Spleen (tissue), 11 donors: ENCODE results near the gene CDYL2. TPM values are rescaled to one million over a fixed set of nuclear protein-coding genes. Genes with fewer than 3 reads are reported as not detected.

Source experiments
- DNase-seq: peaks from one replicate; pipeline ENCODE4 v3.0.0-alpha.2; 2020
- H3K27ac ChIP-seq, 8 donors: fragments of 200-600 bp; sonication (generic) in 7 of 8; 1 replicate in 4 of 8; 2 replicates in 4 of 8; pipeline versions ENCODE4 v1.5.0 to v1.8.0; 2016 to 2021; ENCODE audit warnings: inconsistent platforms in 4 of 8, mild to moderate bottlenecking in 4 of 8, moderate library complexity in 1 of 8
- H3K27me3 ChIP-seq, 7 donors: fragments of 200-600 bp; sonication (generic) in 6 of 7; replicated peaks in 1 of 7; 1 replicate in 4 of 7; 2 replicates in 3 of 7; pipeline versions ENCODE4 v1.5.0 to v1.8.0; 2016 to 2021; ENCODE audit warnings: inconsistent platforms in 3 of 7, mild to moderate bottlenecking in 1 of 7
- H3K36me3 ChIP-seq, 6 donors: fragments of 200-600 bp; sonication (generic) in 5 of 6; 1 replicate in 4 of 6; 2 replicates in 2 of 6; pipeline versions ENCODE4 v1.5.0 to v1.8.0; 2016 to 2021; ENCODE audit warnings: inconsistent platforms in 2 of 6
- H3K4me1 ChIP-seq, 6 donors: fragments of 200-600 bp; sonication (generic) in 5 of 6; 1 replicate in 3 of 6; 2 replicates in 3 of 6; pipeline versions ENCODE4 v1.5.0 to v1.8.0; 2016 to 2021; ENCODE audit warnings: inconsistent platforms in 3 of 6
- H3K4me3 ChIP-seq, 8 donors: fragments of 200-600 bp; sonication (generic) in 7 of 8; 1 replicate in 4 of 8; 2 replicates in 4 of 8; pipeline versions ENCODE4 v1.5.0 to v1.8.0; 2016 to 2021; ENCODE audit warnings: inconsistent platforms in 4 of 8, mild to moderate bottlenecking in 4 of 8, moderate library complexity in 2 of 8
- H3K9me3 ChIP-seq, 8 donors: fragments of 200-600 bp; sonication (generic) in 7 of 8; 1 replicate in 4 of 8; 2 replicates in 4 of 8; pipeline versions ENCODE4 v1.5.0 to v1.8.0; 2016 to 2021; ENCODE audit warnings: inconsistent platforms in 4 of 8
- CTCF ChIP-seq, 11 experiments: fragments of 200-600 bp in 7 of 11; fragments of 450-650 bp in 4 of 11; sonication (generic) in 4 of 11; IDR thresholded peaks in 8 of 11; conservative IDR thresholded peaks in 3 of 11; 1 replicate in 7 of 11; 2 replicates in 4 of 11; pipeline versions ENCODE4 v1.4.0 to v1.8.0; 2016 to 2021; ENCODE audit warnings: antibody characterized with exemption in 11 of 11, inconsistent platforms in 4 of 11, mild to moderate bottlenecking in 1 of 11
- POLR2A ChIP-seq, 3 donors: fragments of 450-650 bp; IDR thresholded peaks; one replicate each; pipeline ENCODE4 v1.5.1; 2017; ENCODE audit warnings: antibody characterized with exemption in 3 of 3, mild to moderate bottlenecking in 1 of 3
- POLR2AphosphoS5 ChIP-seq, 3 donors: sonication (generic); formaldehyde crosslinking; IDR thresholded peaks; one replicate each; pipeline ENCODE4 v1.5.1; 2017; ENCODE audit warnings: antibody characterized with exemption in 3 of 3
- WGBS, 5 donors: extraction: QIAGEN DNeasy Blood & Tissue Kit in 3 of 5; methylation state at CpG; one replicate each; pipeline versions ENCODE4 v1.1.5 to v1.1.7; 2013 to 2018; 5-methylcytosine and 5-hydroxymethylcytosine counted together
- intact Hi-C: fragments of 100-400 bp; cut with DNase I; formaldehyde crosslinking; loops from one replicate; pipeline ENCODE4 v1.15.0; 2023; ENCODE audit warnings: low total_unique reads
- polyA plus RNA-seq, 3 donors: library from polyadenylated mRNA; stranded (reverse); fragments of 200-250 nt; gene quantifications; one replicate each; pipeline ENCODE4 v1.2.1, GENCODE V29; 2013
- total RNA-seq, 7 donors: library from RNA; depleted of rRNA in 3 of 7; stranded (reverse); fragments of >200 nt in 3 of 7; fragmentation: NEBNext Ultra II Directional in 4 of 7; extraction: Animal tissue kit (Norgen Biotek cat#: 25700) in 4 of 7; gene quantifications; one replicate each; pipeline versions ENCODE4 v1.1.0 to v1.2.1, GENCODE V29; 2016 to 2021
- donor health status: healthy with polysubstance abuse.
- donor health status: DM: no; HTN: no; CAD: no; lungs with moderate emphysema.
- donor health status: DM: no; HTN: no; CAD: no.
- donor health status: Bipolar disorder and iron deficiency.
- donor health status: healthy.
- donor health status: DM: no; HTN: no; CAD: no.
- donor health status: DM: yes; HTN: yes; CAD: no.

Gene CDYL2
- total and polyA plus RNA-seq, 10 donors = 1.4 to 28.3 (median 12.5) TPM

DNA sequence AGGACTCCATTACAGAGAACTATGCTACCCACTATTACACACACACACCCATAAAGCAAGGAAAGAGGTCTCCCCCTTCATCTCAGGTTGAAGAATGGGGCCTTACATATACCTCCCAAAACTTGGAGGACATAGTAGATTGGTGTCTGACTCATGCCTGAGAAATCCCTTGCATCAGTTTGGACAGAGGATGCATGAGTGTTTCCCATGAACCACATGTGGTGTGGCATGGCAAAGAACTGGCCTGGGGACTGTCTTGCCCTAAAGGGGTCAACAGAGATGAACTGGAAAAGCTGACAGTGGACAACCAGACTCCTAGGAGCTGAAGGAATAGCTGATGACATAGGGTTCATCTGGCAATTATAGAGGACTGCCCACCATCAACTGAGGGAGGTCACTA, 209.6 kb downstream of the CDYL2 start:
- no peak for TF ChIP-seq POLR2A (IDR thresholded peaks at IDR 0.05)
- TF ChIP-seq CTCF (IDR thresholded peaks at IDR 0.05 in 8 of 11, conservative IDR thresholded peaks at IDR 0.05 in 3 of 11) = no peak
- no peak for TF ChIP-seq POLR2AphosphoS5 (IDR thresholded peaks at IDR 0.05)
- H3K4me3 ChIP-seq = no peak overlapping the region
- H3K27ac ChIP-seq = no peak overlapping the region
- H3K27me3 ChIP-seq = no peaks in the 10 kb centered on the region
- H3K4me1 ChIP-seq = peaks cover 0 to 19% (median 4%) of the 10 kb centered on the region in 6 donors
- peaks cover 0 to 7% (median 0%) of the 10 kb centered on the region in 8 donors for H3K9me3 ChIP-seq
- H3K36me3 ChIP-seq = peaks cover 0 to 7% (median 0%) of the 10 kb centered on the region in 6 donors
- intact Hi-C loops = no loop called here
- no peak for DNase-seq

GRCh38 chr16:80592273-80592672, 212.1 kb downstream of the CDYL2 start:
- H3K36me3 ChIP-seq = no peaks in the 10 kb centered on the region
- H3K9me3 ChIP-seq = peaks cover 0 to 7% (median 0%) of the 10 kb centered on the region in 8 donors
- H3K4me1 ChIP-seq = peaks cover 0 to 19% (median 4%) of the 10 kb centered on the region in 6 donors
- H3K4me3 ChIP-seq = no peak overlapping the region
- no peak overlapping the region for H3K27ac ChIP-seq
- intact Hi-C loops = no loop called here
- TF ChIP-seq POLR2AphosphoS5 (IDR thresholded peaks at IDR 0.05) = no peak
- TF ChIP-seq POLR2A (IDR thresholded peaks at IDR 0.05) = no peak
- no peak for TF ChIP-seq CTCF (IDR thresholded peaks at IDR 0.05 in 8 of 11, conservative IDR thresholded peaks at IDR 0.05 in 3 of 11)
- 83 to 98% (median 95%) methylated on average over 2 of the region's 2 CpGs for WGBS, 5 donors
- no peaks in the 10 kb centered on the region for H3K27me3 ChIP-seq
- DNase-seq = no peak

DNA sequence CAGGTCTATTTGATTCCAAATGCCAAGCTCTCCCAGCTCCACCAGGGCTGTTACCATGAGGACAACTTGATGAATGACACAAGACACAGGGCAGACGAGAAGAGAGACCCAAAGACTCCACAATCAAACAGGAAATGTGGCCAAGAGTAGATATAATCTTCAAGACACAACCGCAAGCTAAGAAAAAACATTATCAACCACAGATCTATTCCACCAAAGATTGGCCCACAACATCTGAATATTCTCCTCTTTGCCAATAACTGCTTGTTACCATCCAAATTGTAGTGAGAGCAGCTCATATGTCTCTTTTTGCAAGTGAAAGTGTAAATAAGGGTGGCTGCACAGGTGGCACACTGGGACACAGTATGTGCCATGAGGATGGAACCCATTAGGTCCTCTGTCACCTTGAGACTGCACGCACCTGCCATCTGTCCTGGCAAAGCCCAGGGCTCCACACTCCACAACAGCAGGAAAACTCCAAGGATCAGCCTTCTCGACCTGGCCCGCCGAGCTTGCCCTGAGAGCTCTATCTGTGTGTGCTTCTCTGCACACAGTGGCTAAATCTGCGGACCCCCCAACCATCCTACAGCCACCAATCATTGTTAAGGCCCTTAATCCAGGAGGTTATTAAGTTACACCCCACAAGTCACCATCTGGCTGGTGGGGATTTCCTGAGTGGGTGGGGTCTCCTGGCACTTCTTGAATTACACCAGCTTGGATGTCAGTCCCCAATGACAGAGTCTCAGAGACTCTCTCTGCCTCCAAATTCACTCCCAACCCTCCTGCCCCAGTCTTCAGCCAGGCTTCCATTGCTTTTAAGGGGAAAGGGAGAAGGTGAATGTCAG, 213.1 kb downstream of the CDYL2 start:
- peaks cover 0 to 7% (median 0%) of the 10 kb centered on the region in 8 donors for H3K9me3 ChIP-seq
- no peak overlapping the region for H3K27ac ChIP-seq
- no peaks in the 10 kb centered on the region for H3K36me3 ChIP-seq
- no peak for DNase-seq
- intact Hi-C loops = no loop called here
- TF ChIP-seq POLR2A (IDR thresholded peaks at IDR 0.05) (no peak), CTCF (IDR thresholded peaks at IDR 0.05 in 8 of 11, conservative IDR thresholded peaks at IDR 0.05 in 3 of 11) (no peak), POLR2AphosphoS5 (IDR thresholded peaks at IDR 0.05) (no peak)
- no peaks in the 10 kb centered on the region for H3K27me3 ChIP-seq
- WGBS, 5 donors = 43 to 76% (median 50%) methylated on average over 7 of the region's 7 CpGs
- no peak overlapping the region for H3K4me3 ChIP-seq
- H3K4me1 ChIP-seq = peaks cover 0 to 19% (median 4%) of the 10 kb centered on the region in 6 donors

- Histone ChIP-seq H3K9me3 (no peaks in the 10 kb centered on the region), H3K27me3 (no peaks in the 10 kb centered on the region), H3K4me3 (no peak overlapping the region), H3K36me3 (no peaks in the 10 kb centered on the region), H3K4me1 (peaks cover 0 to 18% (median 4%) of the 10 kb centered on the region in 6 donors), H3K27ac (peak overlapping the region in 1 of 8 donors; percentile 7)
- DNase-seq = no peak
- TF ChIP-seq POLR2A (IDR thresholded peaks at IDR 0.05) (no peak), CTCF (IDR thresholded peaks at IDR 0.05 in 8 of 11, conservative IDR thresholded peaks at IDR 0.05 in 3 of 11) (no peak), POLR2AphosphoS5 (IDR thresholded peaks at IDR 0.05) (no peak)
- 59 to 76% (median 72%) methylated on average over 4 of the region's 4 CpGs for WGBS, 5 donors
- intact Hi-C loops = no loop called here
Measured at GRCh38 chr16:80587071-80587470, 217.3 kb downstream of the CDYL2 start.
